Epithelial cell of esophagus (primary cell): Measurements from ENCODE around the gene POPDC2.
"Not testable (repeated sequence)": the region's sequence is repeated elsewhere in the genome, so short reads cannot be mapped to it uniquely, and the experiment has no call there.

Source experiments
- DNase-seq: peaks from one replicate; pipeline ENCODE4 v3.0.0; 2010; ENCODE audit warnings: low read depth
- H3K4me3 ChIP-seq: 2 replicates; pipeline ENCODE4 v1.5.1; 2011; ENCODE audit warnings: mild to moderate bottlenecking, low read length, control low read depth
- CTCF ChIP-seq: IDR thresholded peaks from 2 replicates; pipeline ENCODE4 v1.5.1; 2011; ENCODE audit warnings: low read depth, mild to moderate bottlenecking, low read length, control low read depth, inconsistent platforms; ENCODE audit not compliant: insufficient read depth; ENCODE audit errors: missing control alignments

Gene POPDC2

GRCh38 chr3:119697394-119697793 lies 37.0 kb upstream of the POPDC2 start:
- TF ChIP-seq CTCF, result no peak
- no peak overlapping the region for H3K4me3 ChIP-seq
- no peak for DNase-seq

- peak; percentile 11 for DNase-seq
- no peak overlapping the region for H3K4me3 ChIP-seq
- TF ChIP-seq CTCF, result no peak
Observed at GRCh38 chr3:119695480-119695879, 35.1 kb upstream of the POPDC2 start.

GRCh38 chr3:119690043-119690656 lies 29.8 kb upstream of the POPDC2 start:
- no peak overlapping the region for H3K4me3 ChIP-seq
- peak; percentile 45 for TF ChIP-seq CTCF
- DNase-seq, result peak; percentile 29

GRCh38 chr3:119683421-119683820 lies 23.0 kb upstream of the POPDC2 start:
- TF ChIP-seq CTCF, result no peak
- DNase-seq, result no peak
- H3K4me3 ChIP-seq, result no peak overlapping the region

GRCh38 chr3:119681279-119681678 lies 20.9 kb upstream of the POPDC2 start:
- no peak overlapping the region for H3K4me3 ChIP-seq
- DNase-seq, result peak; percentile 63
- TF ChIP-seq CTCF, result peak; percentile 55

- no peak for DNase-seq
- no peak overlapping the region for H3K4me3 ChIP-seq
- no peak for TF ChIP-seq CTCF
Observed at GRCh38 chr3:119679874-119680273, 19.5 kb upstream of the POPDC2 start.

GRCh38 chr3:119678209-119678608 lies 17.8 kb upstream of the POPDC2 start:
- DNase-seq, H3K4me3 ChIP-seq: not testable (repeated sequence)
